Central memory CD4-positive, alpha-beta T cell (primary cell): ENCODE data around the gene FMR1.

Experiments used
- DNase-seq: peaks from one replicate; pipeline ENCODE4 v3.0.0; 2022

FMR1 gene

DNA sequence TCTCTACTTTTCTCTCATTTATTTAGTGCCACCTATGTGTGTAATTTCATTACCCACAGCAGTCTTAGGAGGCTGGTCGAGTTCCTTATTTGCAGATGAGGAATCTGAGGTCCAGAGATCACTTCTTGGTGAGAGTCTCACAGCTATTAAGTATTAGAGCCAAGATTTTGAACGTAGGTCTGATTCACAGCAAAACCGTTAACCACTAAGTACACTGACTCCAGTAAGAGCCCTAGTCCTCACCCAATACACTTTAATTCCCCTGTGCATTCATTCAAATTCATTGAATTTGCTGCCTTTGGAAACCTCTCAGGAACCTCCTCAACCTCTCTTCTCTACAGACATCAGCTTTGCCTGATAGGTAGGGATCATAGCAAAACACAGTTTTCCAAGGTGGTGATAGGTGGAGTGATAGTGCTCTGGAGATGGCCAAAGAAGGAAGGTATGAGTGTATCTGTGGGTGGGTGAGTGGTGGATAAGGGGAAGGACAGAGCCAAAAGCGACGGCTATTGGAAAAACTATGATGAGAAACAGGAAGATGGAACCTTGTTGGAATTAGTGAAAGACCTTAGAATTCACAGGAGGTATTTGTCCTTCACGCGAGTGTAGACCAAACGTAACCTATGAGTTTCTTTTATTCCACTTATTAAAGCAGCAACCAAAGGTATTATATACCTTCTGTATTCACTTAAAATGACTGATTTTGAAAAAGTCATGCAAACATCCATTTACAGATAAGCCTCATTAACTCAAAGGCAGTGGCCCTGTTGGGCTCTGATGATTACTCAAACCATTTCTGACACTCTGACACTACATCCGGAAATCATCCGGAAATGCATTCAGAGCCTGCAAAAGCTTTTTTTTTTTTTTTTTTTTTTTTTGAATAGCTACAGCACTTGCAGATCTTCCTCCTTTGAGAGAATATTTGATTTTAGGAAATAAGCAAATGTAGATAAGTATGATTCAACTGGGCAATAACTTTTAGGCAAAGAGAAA is 6.3 kb downstream of the FMR1 start:
- peak; percentile 56 for DNase-seq

DNA sequence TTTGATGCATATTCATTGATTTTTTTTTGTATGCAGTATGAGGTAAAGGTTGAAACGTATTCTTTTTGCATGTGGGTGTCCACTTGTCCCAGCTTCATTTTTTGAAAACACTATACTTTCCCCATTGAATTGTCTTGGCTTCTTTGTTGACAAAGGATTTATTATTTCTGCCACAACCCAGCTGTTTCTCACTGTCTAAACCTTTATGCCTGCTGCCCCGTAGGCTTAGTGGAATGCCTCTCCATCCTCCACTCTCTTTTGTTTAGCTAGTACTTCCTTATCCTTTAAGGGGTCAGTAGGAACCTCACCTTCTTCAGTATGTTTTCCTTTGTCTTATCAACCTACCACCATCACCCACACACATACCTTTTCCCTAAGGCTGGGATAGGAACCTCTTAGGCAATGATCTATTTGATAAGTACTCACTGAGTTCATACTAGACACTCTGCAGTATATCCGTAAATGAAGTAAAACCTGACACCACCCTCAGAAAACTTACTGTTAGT is 8.5 kb downstream of the FMR1 start:
- DNase-seq: no peak

GRCh38 chrX:147923605-147924004 is 11.9 kb downstream of the FMR1 start:
- no peak for DNase-seq

DNA sequence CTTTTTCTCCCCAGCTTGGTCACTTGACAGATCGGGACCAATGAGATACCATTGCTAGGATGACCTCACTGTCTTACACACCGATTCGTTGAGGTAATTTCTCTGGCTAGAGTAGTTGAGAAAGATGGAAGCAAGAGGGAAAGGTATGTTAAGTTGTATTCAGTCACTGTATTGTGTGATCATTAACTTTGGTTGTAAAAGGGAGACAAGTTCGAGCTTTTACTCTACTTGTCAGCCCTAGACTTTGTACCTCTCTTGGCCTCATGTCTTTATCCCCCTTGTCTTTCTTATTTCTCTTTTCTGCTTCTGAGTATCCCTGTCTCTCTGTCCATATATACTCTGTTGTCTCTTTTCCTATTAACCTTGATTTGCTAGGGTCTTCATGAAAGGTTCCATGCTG is 15.5 kb downstream of the FMR1 start:
- DNase-seq: no peak

GRCh38 chrX:147933815-147934214 is 22.1 kb downstream of the FMR1 start:
- no peak for DNase-seq

- DNase-seq: no peak
These were observed 23.5 kb downstream of the FMR1 start for GRCh38 chrX:147935156-147935758.

GRCh38 chrX:147945286-147945685 is 33.6 kb downstream of the FMR1 start:
- no peak for DNase-seq

DNA sequence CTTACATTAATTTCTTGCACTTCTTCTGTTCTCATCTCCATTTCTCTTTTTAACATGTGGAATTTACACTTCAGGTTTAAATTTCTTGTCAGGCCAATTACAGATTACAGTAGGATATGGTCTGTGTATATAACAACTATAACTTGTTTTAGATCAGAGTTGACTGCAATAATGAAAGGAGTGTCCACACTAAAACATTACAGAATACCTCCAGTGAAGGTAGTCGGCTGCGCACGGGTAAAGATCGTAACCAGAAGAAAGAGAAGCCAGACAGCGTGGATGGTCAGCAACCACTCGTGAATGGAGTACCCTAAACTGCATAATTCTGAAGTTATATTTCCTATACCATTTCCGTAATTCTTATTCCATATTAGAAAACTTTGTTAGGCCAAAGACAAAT is 36.8 kb downstream of the FMR1 start:
- DNase-seq: no peak

- DNase-seq: no peak
These were observed 38.6 kb downstream of the FMR1 start for GRCh38 chrX:147950352-147950751.

DNA sequence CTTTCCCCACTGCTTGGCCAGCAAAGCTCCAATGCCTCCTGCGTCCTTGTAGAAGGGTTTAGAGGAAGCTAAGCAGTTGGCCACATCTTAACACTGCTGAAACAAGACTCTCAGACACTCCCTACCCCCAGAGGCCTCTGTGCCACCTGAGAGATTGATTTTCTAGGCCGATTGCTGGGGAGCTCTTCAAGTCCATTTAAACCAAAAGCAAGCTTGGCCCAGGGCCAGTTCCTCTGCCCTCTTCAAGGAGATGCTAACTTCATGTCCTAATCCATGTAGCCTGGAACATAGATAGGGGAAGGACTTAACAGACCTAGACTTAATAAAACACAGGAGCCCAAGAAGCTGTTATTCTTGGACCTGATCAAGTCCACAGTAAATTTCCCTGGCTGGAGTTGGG is 42.3 kb downstream of the FMR1 start:
- DNase-seq: no peak

DNA sequence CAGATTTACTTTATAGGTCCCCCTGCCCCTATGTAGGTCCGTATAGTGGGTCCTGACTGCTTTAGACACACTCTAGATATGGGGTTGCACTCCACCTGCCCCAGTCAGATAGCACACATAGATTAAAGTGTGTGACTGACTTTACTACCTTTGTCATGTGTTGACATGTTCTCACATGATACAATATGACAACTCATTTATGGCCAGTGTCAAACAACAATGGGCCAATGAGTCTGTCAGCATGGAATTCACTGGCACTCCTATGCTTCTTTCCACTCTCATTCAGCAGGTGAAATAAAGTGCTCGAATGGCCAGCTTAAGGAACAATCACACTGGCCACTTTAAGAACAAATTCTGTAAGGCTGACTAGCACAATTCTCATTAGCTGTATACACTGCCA is 45.6 kb downstream of the FMR1 start:
- no peak for DNase-seq

DNA sequence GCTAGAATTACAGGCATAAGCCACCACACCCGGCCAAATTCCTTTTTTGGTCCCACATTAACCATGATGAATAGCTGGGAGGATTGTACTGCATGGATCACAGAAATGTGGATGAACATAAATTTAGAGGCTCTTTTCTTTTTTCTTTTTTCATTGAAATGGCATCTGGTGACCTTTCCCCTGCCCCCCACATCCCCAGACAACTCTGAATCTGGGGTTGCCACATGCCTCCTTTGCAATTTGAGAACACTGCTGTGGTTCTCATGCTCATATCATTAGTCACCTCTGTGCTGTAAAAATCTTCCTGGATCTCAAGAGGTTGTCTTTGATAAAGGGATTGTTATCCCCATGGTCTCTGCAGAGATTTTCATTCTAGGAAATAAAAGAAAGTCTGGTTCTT is 46.6 kb downstream of the FMR1 start:
- no peak for DNase-seq

DNA sequence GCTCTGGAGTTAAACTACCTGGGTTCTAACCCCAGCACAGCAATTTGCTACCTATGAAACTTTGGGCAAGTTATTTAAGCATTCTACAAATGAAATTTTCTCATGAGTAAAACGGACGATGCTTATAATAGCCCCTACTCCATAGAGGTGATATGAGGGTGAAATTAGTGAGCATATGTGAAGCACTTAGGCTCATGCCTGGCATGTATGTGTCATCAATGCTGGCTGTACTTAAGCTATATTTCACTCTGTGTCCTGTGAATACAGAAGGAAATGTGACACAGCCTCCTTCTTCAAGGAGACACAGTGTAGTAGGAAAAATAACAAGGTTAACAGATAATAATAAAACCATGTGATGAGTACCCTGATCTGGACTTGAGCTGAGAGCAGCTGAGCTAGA is 49.0 kb downstream of the FMR1 start:
- DNase-seq: no peak

GRCh38 chrX:147962476-147962875 is 50.8 kb downstream of the FMR1 start:
- DNase-seq: no peak

GRCh38 chrX:147978931-147979330 is 67.2 kb downstream of the FMR1 start:
- no peak for DNase-seq

GRCh38 chrX:147981038-147981752 is 69.5 kb downstream of the FMR1 start, which contains the start of gene FMR1NB:
Gene FMR1NB, plus strand, starts transcription at chrX:147981337. Its CDS starts 66 bp downstream, at chrX:147981403.
- no peak for DNase-seq
